SIG-M5 treated with dmso at 0.1 percent for 504 hours (cell line): Measurements from ENCODE around the gene PDE4B.

Experiments used
- DNase-seq: peaks from one replicate; lab custom pipeline; 2025; ENCODE audit not compliant: unreplicated experiment; lab: John Stamatoyannopoulos, UW

The PDE4B gene

GRCh38 chr1:66172272-66172671 lies 379.6 kb downstream of the PDE4B start:
- DNase-seq: no peak

GRCh38 chr1:66175098-66175497 lies 382.4 kb downstream of the PDE4B start:
- no peak for DNase-seq

GRCh38 chr1:66175581-66175980 lies 382.9 kb downstream of the PDE4B start:
- DNase-seq: no peak

GRCh38 chr1:66176012-66176715 lies 383.5 kb downstream of the PDE4B start:
- DNase-seq: no peak

GRCh38 chr1:66176832-66177231 lies 384.1 kb downstream of the PDE4B start:
- no peak for DNase-seq

GRCh38 chr1:66177510-66177909 lies 384.8 kb downstream of the PDE4B start:
- DNase-seq: no peak

GRCh38 chr1:66182026-66182425 lies 389.3 kb downstream of the PDE4B start:
- DNase-seq: no peak

- no peak for DNase-seq
These were observed 390.0 kb downstream of the PDE4B start for GRCh38 chr1:66182551-66183178.

- no peak for DNase-seq
These were observed 390.7 kb downstream of the PDE4B start for GRCh38 chr1:66183400-66183799.

- DNase-seq: no peak
These were observed 404.4 kb downstream of the PDE4B start for GRCh38 chr1:66197120-66197519.

- DNase-seq: no peak
These were observed 405.1 kb downstream of the PDE4B start for GRCh38 chr1:66197785-66198184.

- no peak for DNase-seq
These were observed 414.0 kb downstream of the PDE4B start for GRCh38 chr1:66206563-66207144.

GRCh38 chr1:66207484-66207883 lies 414.8 kb downstream of the PDE4B start:
- DNase-seq: no peak

GRCh38 chr1:66208632-66209031 lies 415.9 kb downstream of the PDE4B start:
- DNase-seq: no peak

GRCh38 chr1:66210635-66211244 lies 418.0 kb downstream of the PDE4B start:
- no peak for DNase-seq

GRCh38 chr1:66211521-66211920 lies 418.8 kb downstream of the PDE4B start:
- no peak for DNase-seq

GRCh38 chr1:66213491-66213890 lies 420.8 kb downstream of the PDE4B start:
- DNase-seq: no peak

GRCh38 chr1:66214901-66215300 lies 422.2 kb downstream of the PDE4B start:
- no peak for DNase-seq

- DNase-seq: no peak
These were observed 424.3 kb downstream of the PDE4B start for GRCh38 chr1:66217021-66217420.

GRCh38 chr1:66217561-66217960 lies 424.9 kb downstream of the PDE4B start:
- no peak for DNase-seq

GRCh38 chr1:66220477-66220876 lies 427.8 kb downstream of the PDE4B start:
- DNase-seq: no peak

- DNase-seq: no peak
These were observed 431.0 kb downstream of the PDE4B start for GRCh38 chr1:66223681-66224080.
